Calu3 (cell line): Measurements from ENCODE around the gene CYP51A1. TPM values are rescaled to one million over a fixed set of nuclear protein-coding genes. Genes with fewer than 3 reads are reported as not detected.
A peak's percentile ranks its signal among the peaks of the same experiment; 100 is the strongest.

Experiments
- BruUV-seq: library from RNA; stranded (reverse); fragments of 400-500 nt; replicated peaks from 2 replicates; lab custom pipeline; 2021; lab: Mats Ljungman, UMichigan
- CTCF ChIA-PET: fragments of 300-600 bp; sonication (Branson Sonifier 250); formaldehyde crosslinking; loops from one replicate; lab custom pipeline; 2022; ENCODE audit warnings: antibody characterized with exemption; lab: Charles Lee
- DNase-seq: peaks from one replicate; pipeline ENCODE4 v3.0.0; 2022
- H3K27ac Mint-ChIP-seq: one replicate; pipeline ENCODE4 v1.8.0; 2022; ENCODE audit warnings: mixed read lengths; ENCODE audit not compliant: unreplicated experiment
- H3K27me3 Mint-ChIP-seq: one replicate; pipeline ENCODE4 v1.8.0; 2022; ENCODE audit warnings: mixed read lengths; ENCODE audit not compliant: unreplicated experiment
- H3K36me3 Mint-ChIP-seq: one replicate; pipeline ENCODE4 v1.8.0; 2022; ENCODE audit warnings: mild to moderate bottlenecking, moderate library complexity, mixed read lengths; ENCODE audit not compliant: insufficient read depth, unreplicated experiment
- H3K4me1 Mint-ChIP-seq: one replicate; pipeline ENCODE4 v1.8.0; 2022; ENCODE audit warnings: mild to moderate bottlenecking, low read depth, mixed read lengths; ENCODE audit not compliant: unreplicated experiment
- H3K4me3 Mint-ChIP-seq: one replicate; pipeline ENCODE4 v1.8.0; 2022; ENCODE audit warnings: mild to moderate bottlenecking, low read depth, moderate library complexity, mixed read lengths; ENCODE audit not compliant: unreplicated experiment
- H3K9me3 Mint-ChIP-seq: one replicate; pipeline ENCODE4 v1.8.0; 2022; ENCODE audit warnings: low read depth, mixed read lengths; ENCODE audit not compliant: unreplicated experiment
- CTCF ChIP-seq: fragments of 200-600 bp; IDR thresholded peaks from one replicate; pipeline ENCODE4 v1.8.0; 2022; ENCODE audit warnings: antibody characterized with exemption; ENCODE audit not compliant: unreplicated experiment
- intact Hi-C: fragments of 100-400 bp; cut with micrococcal nuclease; formaldehyde crosslinking; loops from one replicate; pipeline ENCODE4 v1.10.0; 2022; ENCODE audit not compliant: unreplicated experiment
- total RNA-seq: library from RNA; stranded (reverse); gene quantifications from 2 replicates; pipeline ENCODE4 v1.2.3, GENCODE V29; 2022

The CYP51A1 gene
- total RNA-seq, 1 experiment from 2014 or later = 105 TPM

DNA sequence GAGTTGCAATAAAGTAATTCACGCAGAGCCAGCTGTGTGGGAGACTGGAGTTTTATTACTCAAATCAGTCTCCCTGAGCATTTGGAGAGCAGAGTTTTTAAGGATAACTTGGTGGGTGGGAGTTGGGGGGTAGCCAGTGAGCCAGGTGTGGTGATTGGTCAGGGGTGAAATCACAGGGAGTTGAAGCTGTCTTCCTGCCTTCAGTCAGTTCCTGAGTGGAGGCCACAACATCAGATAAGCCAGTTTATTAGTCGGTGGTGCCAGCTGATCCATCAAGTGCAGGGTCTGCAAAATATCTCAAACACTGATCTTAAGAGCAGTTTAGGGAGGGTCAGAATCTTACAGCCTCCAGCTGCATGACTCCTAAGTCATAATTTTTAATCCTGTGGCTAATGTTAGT, 3.3 kb upstream of the CYP51A1 start:
- Mint-ChIP-seq H3K4me1 (peaks cover 10% of the 10 kb centered on the region), H3K27ac (no peak overlapping the region), H3K36me3 (peaks cover 23% of the 10 kb centered on the region), H3K27me3 (no peaks in the 10 kb centered on the region), H3K9me3 (no peaks in the 10 kb centered on the region), H3K4me3 (no peak overlapping the region)
- intact Hi-C loops = no loop called here
- no TSS peak for BruUV-seq
- no peak for TF ChIP-seq CTCF
- DNase-seq = no peak
- CTCF ChIA-PET = no interaction called here

- Mint-ChIP-seq H3K4me1 (peaks cover 23% of the 10 kb centered on the region), H3K27ac (peak overlapping the region; percentile 76), H3K36me3 (peaks cover 38% of the 10 kb centered on the region), H3K27me3 (no peaks in the 10 kb centered on the region), H3K9me3 (no peaks in the 10 kb centered on the region), H3K4me3 (peak overlapping the region; percentile 96)
- BruUV-seq = TSS peak; percentile 93
- no peak for TF ChIP-seq CTCF
- CTCF ChIA-PET = no interaction called here
- no peak for DNase-seq
- intact Hi-C loops = no loop called here
These were observed 994 bp upstream of the CYP51A1 start for GRCh38 chr7:92135052-92135889.

- peak; percentile 70 for DNase-seq
These were observed 473 bp downstream of the CYP51A1 start for GRCh38 chr7:92133737-92134270.

More at GRCh38 chr7:92133737-92134270, 473 bp downstream of the CYP51A1 start:
- intact Hi-C loops = loop anchor here (5.0 kb wide), 1 partner anchor 313 kb away; the partner anchor contains the start of gene GATAD1
- CTCF ChIA-PET = no interaction called here
- H3K4me3 Mint-ChIP-seq = peak overlapping the region; percentile 96
- BruUV-seq = no TSS peak
- peak overlapping the region; percentile 76 for H3K27ac Mint-ChIP-seq
- H3K27me3 Mint-ChIP-seq = no peaks in the 10 kb centered on the region
- peak; percentile 77 for TF ChIP-seq CTCF
- peaks cover 45% of the 10 kb centered on the region for H3K36me3 Mint-ChIP-seq
- peaks cover 32% of the 10 kb centered on the region for H3K4me1 Mint-ChIP-seq
- no peaks in the 10 kb centered on the region for H3K9me3 Mint-ChIP-seq
